Stimulated activated CD8-positive, alpha-beta memory T cell treated with anti-CD3 and anti-CD28 coated beads, Interleukin-15, amount 100 ng/mL, for 4 hours (primary cell): ENCODE data around the gene RSAD2.

Experiments used
- DNase-seq, 2 donors: peaks; one replicate each; pipeline ENCODE4 v3.0.0-alpha.2; 2020; ENCODE audit warnings: low read depth in 2 of 2

RSAD2 gene

GRCh38 chr2:6905668-6906067 lies 28.1 kb downstream of the RSAD2 start:
- DNase-seq = no peak

GRCh38 chr2:6906165-6906741 lies 28.7 kb downstream of the RSAD2 start:
- DNase-seq = no peak

GRCh38 chr2:6908291-6908690 lies 30.7 kb downstream of the RSAD2 start:
- DNase-seq = no peak

- no peak for DNase-seq
Observed at GRCh38 chr2:6909431-6910385, 32.1 kb downstream of the RSAD2 start.

- no peak for DNase-seq
Observed at GRCh38 chr2:6911721-6912120, 34.1 kb downstream of the RSAD2 start.

- peak in 1 of 2 donors; percentile 48 for DNase-seq
Observed at GRCh38 chr2:6913415-6914157, 36.0 kb downstream of the RSAD2 start.

- DNase-seq = no peak
Observed at GRCh38 chr2:6914828-6915227, 37.3 kb downstream of the RSAD2 start.

- DNase-seq = no peak
Observed at GRCh38 chr2:6915399-6915798, 37.8 kb downstream of the RSAD2 start.

- no peak for DNase-seq
Observed at GRCh38 chr2:6916224-6916623, 38.6 kb downstream of the RSAD2 start.

- no peak for DNase-seq
Observed at GRCh38 chr2:6916736-6917070, 39.1 kb downstream of the RSAD2 start.

- DNase-seq = peak; percentile 29 to 61
Observed at GRCh38 chr2:6917071-6917760, 39.6 kb downstream of the RSAD2 start, which contains the start of gene RNF144A. RNF144A (plus strand) TSS chr2:6917412; CDS start chr2:6996927, 79,515 bp downstream.

GRCh38 chr2:6917761-6918421 lies 40.3 kb downstream of the RSAD2 start:
- DNase-seq = no peak

- DNase-seq = no peak
Observed at GRCh38 chr2:6919901-6920742, 42.5 kb downstream of the RSAD2 start.

- DNase-seq = no peak
Observed at GRCh38 chr2:6920743-6921064, 43.1 kb downstream of the RSAD2 start.

GRCh38 chr2:6921321-6921922 lies 43.8 kb downstream of the RSAD2 start:
- no peak for DNase-seq

GRCh38 chr2:6922201-6922656 lies 44.7 kb downstream of the RSAD2 start:
- DNase-seq = no peak

GRCh38 chr2:6923319-6923718 lies 45.7 kb downstream of the RSAD2 start:
- DNase-seq = no peak

GRCh38 chr2:6924101-6924923 lies 46.7 kb downstream of the RSAD2 start:
- DNase-seq = no peak

- no peak for DNase-seq
Observed at GRCh38 chr2:6924924-6925409, 47.4 kb downstream of the RSAD2 start.
